Fibroblast of villous mesenchyme (primary cell): ENCODE data around the gene CACNA1H. TPM values are rescaled to one million over a fixed set of nuclear protein-coding genes. Genes with fewer than 3 reads are reported as not detected.
"Not testable (repeated sequence)": the region's sequence is repeated elsewhere in the genome, so short reads cannot be mapped to it uniquely, and the experiment has no call there.

Experiments used
- DNase-seq: peaks from one replicate; pipeline ENCODE4 v3.0.0-alpha.2; 2010; ENCODE audit warnings: low read depth
- H3K4me3 ChIP-seq: 2 replicates; pipeline ENCODE4 v1.5.1; 2011; ENCODE audit warnings: low read depth, mild to moderate bottlenecking, low read length
- total RNA-seq: library from RNA; depleted of rRNA; stranded (reverse); fragments of >200 nt; gene quantifications from 2 replicates; pipeline ENCODE4 v1.2.3, GENCODE V29; 2012
- TF ChIP-seq, protein P1 (sequence below): IDR thresholded peaks from 2 replicates; pipeline ENCODE4 v1.5.1; 2012; ENCODE audit warnings: low read depth, mild to moderate bottlenecking, low read length; ENCODE audit not compliant: insufficient read depth

CACNA1H gene
- total RNA-seq, 1 donor, result 11.7 TPM

- TF ChIP-seq, protein P1, sequence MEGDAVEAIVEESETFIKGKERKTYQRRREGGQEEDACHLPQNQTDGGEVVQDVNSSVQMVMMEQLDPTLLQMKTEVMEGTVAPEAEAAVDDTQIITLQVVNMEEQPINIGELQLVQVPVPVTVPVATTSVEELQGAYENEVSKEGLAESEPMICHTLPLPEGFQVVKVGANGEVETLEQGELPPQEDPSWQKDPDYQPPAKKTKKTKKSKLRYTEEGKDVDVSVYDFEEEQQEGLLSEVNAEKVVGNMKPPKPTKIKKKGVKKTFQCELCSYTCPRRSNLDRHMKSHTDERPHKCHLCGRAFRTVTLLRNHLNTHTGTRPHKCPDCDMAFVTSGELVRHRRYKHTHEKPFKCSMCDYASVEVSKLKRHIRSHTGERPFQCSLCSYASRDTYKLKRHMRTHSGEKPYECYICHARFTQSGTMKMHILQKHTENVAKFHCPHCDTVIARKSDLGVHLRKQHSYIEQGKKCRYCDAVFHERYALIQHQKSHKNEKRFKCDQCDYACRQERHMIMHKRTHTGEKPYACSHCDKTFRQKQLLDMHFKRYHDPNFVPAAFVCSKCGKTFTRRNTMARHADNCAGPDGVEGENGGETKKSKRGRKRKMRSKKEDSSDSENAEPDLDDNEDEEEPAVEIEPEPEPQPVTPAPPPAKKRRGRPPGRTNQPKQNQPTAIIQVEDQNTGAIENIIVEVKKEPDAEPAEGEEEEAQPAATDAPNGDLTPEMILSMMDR, result no peak
- no peak overlapping the region for H3K4me3 ChIP-seq
- no peak for DNase-seq
These were observed 109.9 kb downstream of the CACNA1H start for GRCh38 chr16:1262846-1263221.

- TF ChIP-seq, protein P1, result no peak
- H3K4me3 ChIP-seq, result no peak overlapping the region
- DNase-seq, result no peak
These were observed 110.9 kb downstream of the CACNA1H start for GRCh38 chr16:1263591-1264344.

GRCh38 chr16:1264345-1265089, 111.6 kb downstream of the CACNA1H start:
- TF ChIP-seq, protein P1, result no peak
- H3K4me3 ChIP-seq, result no peak overlapping the region

GRCh38 chr16:1265090-1265630, 112.3 kb downstream of the CACNA1H start:
- DNase-seq, result no peak
- TF ChIP-seq, protein P1, result no peak
- no peak overlapping the region for H3K4me3 ChIP-seq

More at GRCh38 chr16:1264345-1265089, 111.6 kb downstream of the CACNA1H start:
- DNase-seq, result no peak

GRCh38 chr16:1265826-1266225, 112.9 kb downstream of the CACNA1H start:
- H3K4me3 ChIP-seq, result no peak overlapping the region
- DNase-seq, result no peak
- TF ChIP-seq, protein P1, result no peak

GRCh38 chr16:1269418-1269817, 116.5 kb downstream of the CACNA1H start:
- not testable (repeated sequence) for DNase-seq, H3K4me3 ChIP-seq

GRCh38 chr16:1271380-1271723, 118.4 kb downstream of the CACNA1H start:
- H3K4me3 ChIP-seq, result no peak overlapping the region
- TF ChIP-seq, protein P1, result no peak
- no peak for DNase-seq
